Activated CD4-positive, alpha-beta T cell treated with anti-CD3 and anti-CD28 coated beads, Interleukin-2, amount 50 U/mL, for 16 hours (primary cell): ENCODE measurements around the gene REC8.

Experiments
- DNase-seq: peaks from one replicate; pipeline ENCODE4 v3.0.0-alpha.2; 2020

REC8 gene, protein sequence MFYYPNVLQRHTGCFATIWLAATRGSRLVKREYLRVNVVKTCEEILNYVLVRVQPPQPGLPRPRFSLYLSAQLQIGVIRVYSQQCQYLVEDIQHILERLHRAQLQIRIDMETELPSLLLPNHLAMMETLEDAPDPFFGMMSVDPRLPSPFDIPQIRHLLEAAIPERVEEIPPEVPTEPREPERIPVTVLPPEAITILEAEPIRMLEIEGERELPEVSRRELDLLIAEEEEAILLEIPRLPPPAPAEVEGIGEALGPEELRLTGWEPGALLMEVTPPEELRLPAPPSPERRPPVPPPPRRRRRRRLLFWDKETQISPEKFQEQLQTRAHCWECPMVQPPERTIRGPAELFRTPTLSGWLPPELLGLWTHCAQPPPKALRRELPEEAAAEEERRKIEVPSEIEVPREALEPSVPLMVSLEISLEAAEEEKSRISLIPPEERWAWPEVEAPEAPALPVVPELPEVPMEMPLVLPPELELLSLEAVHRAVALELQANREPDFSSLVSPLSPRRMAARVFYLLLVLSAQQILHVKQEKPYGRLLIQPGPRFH

DNA sequence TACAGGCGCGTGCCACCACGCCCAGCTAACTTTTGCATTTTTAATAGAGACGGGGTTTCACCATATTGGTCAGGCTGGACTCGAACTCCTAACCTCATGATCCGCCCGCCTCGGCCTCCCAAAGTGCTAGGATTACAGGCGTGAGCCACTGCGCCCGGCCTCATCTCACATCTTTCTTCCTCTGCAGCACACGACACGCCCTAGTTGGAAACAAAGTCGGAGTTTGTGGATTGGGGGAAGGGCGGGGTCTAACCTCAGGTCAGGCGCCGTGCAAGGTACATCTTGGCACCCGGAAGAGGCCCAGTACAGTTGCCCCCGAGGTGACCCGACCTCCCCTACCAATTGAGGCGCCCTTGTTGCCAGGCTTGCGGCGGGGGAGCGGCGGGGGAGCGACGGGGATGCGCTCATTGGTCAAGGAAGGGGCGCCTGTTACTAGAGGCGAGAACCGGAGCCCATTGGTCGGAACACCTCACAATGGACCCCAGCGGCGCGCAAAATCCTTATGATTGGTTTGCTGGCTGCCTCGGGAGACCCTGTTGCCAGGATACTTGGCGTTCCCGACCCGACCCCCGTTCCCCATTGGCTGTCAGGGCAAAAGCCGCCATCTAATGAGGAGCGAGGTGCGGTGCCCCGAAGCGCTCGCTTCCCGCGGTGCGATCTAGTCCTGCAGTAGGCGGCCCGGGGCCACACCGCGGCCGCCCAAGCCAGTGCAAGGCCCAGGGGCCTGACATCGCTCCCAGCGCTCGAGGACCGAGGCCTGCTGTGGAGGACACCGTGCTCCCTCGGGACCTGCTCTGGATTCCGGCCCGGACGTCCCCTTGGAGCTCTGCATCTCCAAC is at the start of gene REC8:
REC8 (plus strand) TSS at position 659 of the 839 bp plus-strand sequence. CDS start 473 bp downstream, outside the sequence.
- peak; percentile 70 for DNase-seq

DNA sequence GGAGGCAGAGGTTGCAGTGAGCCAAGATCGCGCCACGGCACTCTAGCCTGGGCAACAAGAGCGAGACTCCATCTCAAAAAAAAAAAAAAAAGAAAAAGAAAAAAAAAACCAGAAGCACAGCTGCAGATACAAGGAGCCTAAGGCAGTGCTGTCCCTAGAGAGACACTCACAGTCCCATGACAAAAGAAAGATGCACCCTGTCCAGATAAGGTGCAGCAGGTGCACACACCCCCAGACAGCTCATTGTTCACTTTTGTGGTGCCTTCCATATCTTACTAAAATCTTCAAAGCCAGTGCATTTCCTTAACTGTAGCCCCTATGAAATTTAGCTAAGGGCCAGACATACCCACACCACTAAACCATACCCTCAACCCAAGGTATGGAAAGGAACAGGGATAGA is 49.5 kb upstream of the REC8 start:
- no peak for DNase-seq

DNA sequence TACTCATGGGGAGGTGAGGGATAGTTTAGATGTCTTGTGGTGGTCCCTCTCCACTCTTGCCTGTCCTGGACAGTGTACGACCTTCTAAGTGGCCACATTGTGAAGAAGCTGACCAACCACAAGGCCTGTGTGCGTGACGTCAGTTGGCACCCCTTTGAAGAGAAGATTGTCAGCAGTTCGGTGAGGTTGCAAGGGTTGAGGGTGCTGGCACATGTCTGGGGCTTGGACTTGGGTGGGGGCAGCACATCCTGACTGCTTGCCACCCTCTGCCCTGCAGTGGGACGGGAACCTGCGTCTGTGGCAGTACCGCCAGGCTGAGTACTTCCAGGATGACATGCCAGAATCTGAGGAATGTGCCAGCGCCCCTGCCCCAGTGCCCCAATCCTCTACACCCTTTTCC is 49.0 kb upstream of the REC8 start:
- no peak for DNase-seq

DNA sequence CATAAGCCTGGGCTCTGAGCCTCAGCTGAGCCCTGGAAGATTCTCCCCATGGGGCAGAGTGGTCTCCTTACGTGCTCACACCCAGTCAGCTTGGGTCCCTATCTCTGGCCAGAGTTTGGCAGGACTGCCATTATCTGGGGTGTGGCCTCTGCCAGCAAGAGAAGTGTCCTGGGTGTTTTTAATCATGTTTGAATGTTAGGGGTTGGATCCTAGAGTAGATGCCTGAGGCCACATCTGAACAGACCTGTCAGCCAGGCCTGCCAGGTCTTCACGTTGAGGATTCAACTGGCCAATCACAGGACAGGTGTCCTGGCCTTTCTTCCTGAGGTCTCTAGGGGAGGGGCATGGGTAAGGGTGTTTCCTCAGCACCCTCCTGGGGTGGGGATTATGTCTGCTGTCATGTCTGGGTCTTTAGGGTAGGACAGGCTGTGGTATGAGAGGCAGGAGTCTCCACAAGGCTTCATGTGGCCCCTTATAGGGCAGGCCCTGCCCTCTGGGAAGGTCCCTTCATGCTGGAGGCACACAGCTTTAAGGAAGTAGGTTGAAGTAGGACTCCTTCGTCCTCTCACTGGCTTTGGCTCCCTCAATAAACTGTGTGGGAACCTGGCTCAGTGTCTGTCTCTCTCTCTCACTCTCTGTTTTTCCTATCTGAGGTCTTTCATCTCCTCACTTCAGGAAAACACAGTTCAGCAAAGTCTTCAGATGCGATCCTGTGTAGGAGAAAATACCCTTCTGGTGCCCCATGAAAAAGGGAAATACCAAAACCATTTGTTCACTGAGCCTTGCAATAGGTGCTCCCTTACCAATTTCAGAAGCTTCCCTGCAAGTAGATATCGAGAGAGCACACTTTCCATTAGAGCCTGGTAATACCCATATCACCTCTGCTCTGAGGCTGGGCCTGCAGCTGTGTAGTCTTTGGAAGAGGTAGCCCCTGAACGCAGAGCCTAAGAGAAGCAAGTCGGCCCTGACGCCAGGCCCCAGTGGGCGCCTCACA is 48.2 kb upstream of the REC8 start:
- DNase-seq, result no peak

DNA sequence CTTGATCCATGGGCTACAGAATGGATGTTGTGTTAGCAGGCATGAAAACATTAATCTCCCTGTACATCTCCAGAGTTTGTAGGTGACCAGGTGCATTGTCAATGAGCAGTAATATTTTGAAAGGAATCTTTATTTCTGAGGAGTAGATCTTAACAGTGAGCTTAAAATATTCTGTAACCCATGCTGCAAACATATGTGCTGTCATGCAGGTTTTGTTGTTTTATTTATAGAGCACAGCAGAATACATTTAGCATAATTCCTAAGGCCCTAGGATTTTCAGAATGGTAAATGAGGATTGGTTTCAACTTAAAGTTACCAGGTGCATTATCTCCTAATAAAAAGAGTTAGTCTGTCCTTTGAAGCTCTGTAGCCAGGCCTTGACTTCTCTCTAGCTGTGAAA is 44.9 kb upstream of the REC8 start:
- no peak for DNase-seq

DNA sequence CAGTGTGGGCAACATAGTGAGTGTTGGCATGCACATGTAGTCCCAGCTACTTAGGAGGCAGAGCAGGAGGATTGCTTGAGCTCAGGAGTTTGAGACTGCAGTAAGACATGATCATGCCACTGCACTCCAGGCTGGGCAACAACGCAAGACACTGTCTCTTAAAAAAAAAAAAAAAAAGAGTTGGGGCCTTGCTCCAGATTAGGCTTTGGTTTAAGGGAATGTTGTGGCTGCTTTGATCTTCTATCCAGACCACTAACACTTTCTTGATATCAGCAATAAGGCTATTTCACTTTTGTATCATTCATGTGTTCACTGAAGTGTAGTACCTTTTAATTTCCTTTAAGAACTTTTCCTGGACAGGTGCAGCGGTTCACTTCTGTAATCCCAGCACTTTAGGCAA is 44.2 kb upstream of the REC8 start:
- DNase-seq, result no peak

DNA sequence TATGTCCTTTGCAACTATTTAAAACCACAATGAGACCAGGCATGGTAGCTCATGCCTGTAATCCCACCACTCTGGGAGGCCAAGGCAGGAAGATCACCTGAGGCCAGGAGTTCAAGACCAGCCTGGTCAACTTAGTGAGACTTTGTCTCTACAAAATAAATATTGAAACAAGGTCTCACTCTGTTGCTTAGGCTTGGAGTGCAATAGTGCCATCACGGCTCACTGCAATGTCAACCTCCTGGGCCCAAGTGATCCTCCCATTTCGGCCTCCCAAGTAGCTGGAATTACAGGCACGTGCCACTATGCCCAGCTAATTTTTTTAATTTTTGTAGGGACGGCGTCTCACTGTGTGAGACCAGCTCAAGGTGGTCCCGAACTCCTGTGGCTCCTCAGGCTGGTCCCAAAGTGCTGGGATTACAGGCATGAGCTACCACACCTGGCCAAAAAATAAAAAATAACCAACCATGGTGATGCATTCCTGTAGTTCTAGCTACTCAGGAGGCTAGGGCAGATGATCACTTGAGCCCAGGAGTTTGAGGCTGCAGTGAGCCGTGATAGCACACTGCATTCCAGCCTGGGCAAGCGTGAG is 42.4 kb upstream of the REC8 start:
- no peak for DNase-seq

DNA sequence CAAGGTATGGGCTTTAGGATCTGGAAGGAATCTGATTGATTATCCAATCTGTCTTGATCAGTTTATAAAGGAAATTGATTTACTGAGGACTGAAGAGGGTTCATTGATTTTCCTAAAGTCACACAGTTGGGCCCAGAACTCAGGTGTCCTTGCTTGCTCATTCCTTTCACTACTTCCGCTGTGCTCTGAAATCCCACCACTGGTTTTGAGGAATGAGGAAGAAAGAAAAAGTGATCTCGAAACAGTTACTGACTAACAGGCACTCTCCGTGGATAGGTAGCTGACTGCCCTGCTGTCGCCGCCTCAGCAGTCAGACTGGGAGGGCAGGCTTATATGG is 41.5 kb upstream of the REC8 start, which contains the start of gene FITM1:
FITM1 (plus strand) TSS at position 280 of the 337 bp plus-strand sequence. CDS start 905 bp downstream, outside the sequence.
- no peak for DNase-seq

DNA sequence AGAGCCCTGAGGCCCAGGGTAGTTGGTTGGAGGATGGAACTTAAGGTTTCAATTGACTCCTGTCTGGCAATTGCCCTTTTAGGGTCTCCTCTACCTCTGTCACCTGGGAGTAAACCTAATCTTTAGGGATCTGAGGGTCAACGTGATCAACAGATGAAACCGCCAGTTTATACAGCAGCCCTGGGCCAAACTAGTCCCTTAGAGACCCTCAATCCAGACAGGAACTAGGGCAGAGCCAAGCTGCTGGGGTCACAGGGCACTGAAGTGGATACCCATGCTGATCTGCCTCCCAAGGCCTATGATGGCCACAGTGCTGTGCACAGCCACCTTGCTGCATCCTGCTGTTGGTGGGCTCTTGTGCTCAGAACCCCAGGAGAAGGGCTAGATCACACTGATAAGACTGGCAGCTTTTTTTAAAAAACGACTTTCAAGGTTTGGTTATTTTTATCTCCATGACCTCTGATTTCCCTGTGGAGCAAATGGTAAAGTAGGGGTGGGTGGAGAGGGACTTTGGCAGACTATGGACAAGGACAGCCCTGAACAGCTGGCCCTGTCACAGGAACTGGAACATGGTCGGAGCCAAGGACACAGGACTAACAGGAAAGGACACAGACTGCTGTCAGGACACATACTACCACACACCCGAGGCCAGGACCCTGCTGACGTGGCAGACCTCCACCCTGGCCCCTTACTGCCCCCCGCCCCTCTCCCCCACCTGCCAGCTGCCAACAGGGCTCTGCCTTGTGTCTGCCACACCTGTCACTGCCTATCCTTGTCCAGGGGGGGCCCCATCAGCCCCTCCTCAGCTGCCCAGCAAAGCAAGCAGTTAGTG is 40.9 kb upstream of the REC8 start:
- DNase-seq, result no peak

DNA sequence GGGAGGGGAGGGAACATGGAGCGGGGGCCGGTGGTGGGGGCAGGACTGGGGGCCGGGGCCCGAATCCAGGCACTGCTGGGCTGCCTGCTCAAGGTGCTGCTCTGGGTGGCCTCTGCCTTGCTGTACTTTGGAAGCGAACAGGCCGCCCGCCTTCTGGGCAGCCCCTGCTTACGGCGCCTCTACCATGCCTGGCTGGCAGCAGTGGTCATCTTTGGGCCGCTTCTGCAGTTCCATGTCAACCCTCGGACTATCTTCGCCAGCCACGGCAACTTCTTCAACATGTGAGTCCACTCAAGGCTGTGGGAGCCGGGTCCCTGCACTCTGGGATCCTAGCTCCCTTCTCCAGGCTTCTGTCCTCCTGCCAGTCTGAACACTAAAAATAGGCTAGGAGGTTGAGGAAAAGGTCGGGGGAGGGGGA is 40.3 kb upstream of the REC8 start:
- no peak for DNase-seq

DNA sequence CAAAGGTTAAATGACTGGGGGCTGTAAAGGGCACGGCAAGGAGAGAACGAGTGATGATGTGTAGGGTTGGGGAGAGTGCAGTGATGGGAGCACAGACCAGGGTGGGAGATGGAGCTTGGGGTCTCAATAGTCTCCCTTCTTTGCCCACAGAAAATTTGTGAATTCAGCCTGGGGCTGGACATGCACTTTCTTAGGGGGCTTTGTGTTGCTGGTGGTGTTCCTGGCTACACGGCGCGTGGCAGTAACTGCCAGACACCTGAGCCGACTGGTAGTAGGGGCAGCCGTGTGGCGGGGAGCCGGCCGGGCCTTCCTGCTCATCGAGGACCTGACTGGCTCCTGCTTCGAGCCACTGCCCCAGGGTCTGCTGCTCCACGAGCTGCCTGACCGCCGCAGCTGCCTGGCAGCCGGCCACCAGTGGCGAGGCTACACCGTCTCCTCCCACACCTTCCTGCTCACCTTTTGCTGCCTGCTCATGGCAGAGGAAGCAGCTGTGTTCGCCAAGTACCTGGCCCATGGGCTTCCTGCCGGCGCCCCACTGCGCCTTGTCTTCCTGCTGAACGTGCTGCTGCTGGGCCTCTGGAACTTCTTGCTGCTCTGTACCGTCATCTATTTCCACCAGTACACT is 39.7 kb upstream of the REC8 start:
- DNase-seq, result no peak

DNA sequence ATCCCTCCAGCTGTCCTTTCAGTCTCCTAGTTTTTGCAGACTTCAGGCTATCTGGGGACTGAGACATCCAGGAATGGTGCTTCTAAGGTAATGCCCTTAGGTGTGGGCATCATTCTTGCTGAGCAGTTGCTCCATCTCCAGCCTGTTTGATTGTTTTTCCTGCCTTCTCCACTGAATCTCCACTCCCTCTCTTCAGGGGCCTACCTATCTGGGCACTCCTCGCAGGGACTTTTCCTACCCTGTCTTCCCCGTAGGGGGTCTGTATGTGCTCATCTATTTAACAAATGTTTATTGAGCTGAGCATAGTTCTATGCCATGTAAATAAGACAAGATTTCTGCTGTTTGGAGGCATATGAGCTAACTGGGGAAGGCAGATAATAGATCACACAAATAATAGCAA is 38.9 kb upstream of the REC8 start:
- DNase-seq, result no peak

DNA sequence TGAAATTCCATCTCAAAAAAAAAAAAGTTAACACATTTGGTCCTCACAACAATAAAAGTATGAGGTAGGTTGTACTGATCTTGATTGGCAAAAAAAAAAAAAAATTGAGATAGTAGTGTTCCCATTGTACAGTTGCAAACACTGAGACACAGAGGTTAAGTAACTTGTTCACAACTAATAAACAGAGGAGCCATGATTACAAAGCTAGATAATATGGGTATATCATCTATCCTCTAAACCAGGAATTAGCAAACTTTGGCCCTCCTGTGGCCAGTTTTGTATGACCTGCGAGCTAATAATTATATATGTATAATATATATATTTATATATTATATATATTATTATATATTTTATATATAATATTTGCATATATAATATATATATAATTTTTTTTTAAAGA is 38.1 kb upstream of the REC8 start:
- no peak for DNase-seq

DNA sequence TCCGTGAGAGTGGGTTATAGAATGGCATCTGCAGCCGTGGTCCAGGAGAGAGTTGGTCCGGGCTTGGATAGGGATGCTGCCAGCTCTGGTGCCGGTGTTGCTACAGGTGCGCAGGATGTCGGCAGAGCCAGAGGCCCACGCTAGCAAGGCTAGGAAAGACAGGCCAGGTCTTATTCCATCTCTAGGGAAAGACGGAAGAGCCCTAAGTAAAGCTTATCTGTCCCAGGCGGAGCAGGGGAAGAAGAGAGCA is 36.4 kb upstream of the REC8 start:
- DNase-seq, result no peak

DNA sequence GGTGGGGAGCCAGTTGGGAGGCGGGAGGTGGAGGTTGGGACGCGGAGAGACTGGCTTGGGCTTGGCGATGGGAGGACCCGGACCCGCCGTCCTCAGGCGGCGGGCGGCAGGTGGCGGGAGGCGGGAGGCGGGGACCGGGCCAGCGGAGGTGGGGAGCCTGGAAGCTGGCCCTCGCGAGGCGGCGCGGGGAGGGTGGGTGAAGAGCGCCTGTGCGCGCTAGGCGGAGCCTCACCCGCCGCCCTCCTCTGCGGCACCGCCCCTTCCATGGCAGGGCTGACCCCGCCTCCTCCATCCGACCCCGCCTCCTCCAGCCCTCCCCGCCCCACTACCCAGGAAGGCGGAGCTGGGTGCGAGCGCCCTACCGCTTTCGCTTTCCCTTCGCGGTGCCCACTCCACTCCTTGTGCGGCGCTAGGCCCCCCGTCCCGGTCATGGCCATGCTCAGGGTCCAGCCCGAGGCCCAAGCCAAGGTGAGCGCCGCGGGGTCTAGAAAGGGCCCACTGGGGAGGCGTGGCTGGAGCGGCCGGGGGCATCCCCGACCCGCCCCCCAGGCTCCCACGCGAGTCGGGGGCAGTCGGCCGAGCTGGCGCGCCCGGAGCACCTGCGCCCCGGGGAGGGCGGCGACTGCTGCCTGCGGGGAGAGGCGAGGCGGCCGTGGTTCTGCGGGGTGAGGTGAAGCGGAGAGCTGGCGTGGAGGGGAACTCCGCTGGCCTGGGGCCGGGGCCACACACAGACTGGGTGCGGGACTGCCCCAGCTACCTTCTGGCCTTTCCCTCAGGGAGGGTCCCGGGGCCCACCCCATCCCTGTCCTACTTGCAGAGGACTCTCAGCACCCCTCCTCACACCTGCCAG is 35.8 kb upstream of the REC8 start, which contains the start of gene PSME1:
PSME1 (plus strand) TSS at position 361 of the 850 bp plus-strand sequence; CDS start at position 430, 69 bp downstream.
- DNase-seq, result peak; percentile 95

DNA sequence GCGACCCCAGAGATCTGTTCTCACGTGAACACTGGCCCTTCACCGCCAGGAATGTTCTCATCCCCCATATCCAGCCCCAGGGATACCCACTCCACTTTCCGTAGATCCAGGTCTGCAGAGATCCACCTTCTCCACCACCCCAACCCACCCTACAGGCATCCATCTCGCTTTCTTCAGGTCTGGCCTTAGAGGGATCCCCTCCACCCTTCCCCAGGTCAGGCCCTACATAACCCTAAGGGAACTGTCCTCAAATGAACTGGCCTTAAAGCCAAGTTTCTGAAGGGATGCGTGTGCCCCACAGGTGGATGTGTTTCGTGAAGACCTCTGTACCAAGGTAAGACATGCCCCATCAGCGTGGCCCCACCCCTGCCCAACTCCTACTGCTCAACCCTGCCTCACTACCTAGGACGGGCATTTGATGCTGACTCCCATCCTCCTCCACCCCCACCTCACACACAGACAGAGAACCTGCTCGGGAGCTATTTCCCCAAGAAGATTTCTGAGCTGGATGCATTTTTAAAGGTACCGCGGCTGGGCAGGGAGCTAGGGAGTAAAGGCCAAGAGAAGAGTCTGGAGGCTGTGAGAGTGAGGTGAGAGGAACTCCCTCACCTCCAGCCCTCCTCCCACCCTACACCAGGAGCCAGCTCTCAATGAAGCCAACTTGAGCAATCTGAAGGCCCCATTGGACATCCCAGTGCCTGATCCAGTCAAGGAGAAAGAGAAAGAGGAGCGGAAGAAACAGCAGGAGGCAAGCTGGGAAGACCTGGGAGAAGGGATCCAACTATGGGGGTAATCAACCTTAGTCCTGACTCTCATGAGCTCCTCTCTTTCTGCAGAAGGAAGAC is 35.0 kb upstream of the REC8 start:
- no peak for DNase-seq

DNA sequence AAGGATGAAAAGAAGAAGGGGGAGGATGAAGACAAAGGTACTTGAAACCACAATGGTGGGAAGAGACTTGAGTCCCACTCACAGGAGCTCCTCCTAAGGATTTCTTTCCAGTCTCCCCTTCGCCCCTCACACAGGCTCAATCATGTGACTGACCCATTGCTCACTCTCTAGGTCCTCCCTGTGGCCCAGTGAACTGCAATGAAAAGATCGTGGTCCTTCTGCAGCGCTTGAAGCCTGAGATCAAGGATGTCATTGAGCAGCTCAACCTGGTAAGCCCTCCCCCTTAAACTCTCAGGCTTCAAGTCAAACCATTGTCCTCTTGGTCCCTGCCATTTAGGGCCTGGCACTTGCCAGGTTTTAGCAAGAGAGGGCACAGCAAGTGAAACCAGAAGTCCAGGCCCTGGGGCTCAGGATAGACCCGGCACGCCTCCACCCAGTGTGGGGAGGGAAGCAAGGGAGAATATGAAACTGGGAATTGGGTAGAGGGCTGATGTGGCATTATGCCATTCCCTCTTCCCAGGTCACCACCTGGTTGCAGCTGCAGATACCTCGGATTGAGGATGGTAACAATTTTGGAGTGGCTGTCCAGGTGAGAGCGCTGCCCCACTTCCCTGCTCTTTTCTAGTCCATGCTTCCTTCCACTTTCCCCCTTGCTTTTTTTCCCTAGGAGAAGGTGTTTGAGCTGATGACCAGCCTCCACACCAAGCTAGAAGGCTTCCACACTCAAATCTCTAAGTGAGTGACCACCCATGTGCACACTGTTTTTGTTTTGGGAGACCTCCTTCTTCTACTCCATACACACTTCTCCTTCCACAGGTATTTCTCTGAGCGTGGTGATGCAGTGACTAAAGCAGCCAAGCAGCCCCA is 34.1 kb upstream of the REC8 start:
- DNase-seq, result no peak
